ENCODE measurements around the gene LCE7A.

DNA sequence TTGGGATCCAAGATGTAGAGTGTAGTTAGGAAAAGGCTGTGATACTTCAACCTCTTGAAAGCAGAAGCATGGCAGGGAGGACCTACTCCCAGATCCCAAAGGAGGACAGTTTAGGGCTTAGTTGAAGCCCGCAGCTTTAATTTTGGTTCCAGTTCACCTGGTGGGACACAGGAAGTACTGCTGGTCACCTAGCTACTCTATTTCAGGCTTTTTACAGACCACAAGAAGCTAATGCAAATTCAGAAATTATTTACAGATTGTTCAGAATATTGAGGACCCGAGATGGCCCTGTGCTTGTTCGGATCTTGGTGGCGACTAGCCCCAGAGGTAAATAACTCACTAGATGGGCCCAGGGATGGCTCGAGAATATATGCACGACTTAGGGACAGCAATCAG is 11.9 kb downstream of the LCE7A start:
- TF ChIP-seq CTCF (IDR thresholded peaks at IDR 0.05; ENCODE audit: insufficient read depth, low read length, poor library complexity, severe bottlenecking) = no peak
- no peak for TF ChIP-seq EZH2phosphoT487 (conservative IDR thresholded peaks at IDR 0.05; ENCODE audit: low read length)

All from SU-DHL-6 (cell line).